ENCODE results near the gene PKD1.
A peak's percentile ranks its signal among the peaks of the same experiment; 100 is the strongest.

PKD1 gene

GRCh38 chr16:2167068-2167638, 31.5 kb upstream of the PKD1 start:
- no peak for DNase-seq

- DNase-seq = no peak
Observed at GRCh38 chr16:2166263-2167067, 30.8 kb upstream of the PKD1 start.

- DNase-seq = no peak
Observed at GRCh38 chr16:2165861-2166260, 30.2 kb upstream of the PKD1 start.

DNA sequence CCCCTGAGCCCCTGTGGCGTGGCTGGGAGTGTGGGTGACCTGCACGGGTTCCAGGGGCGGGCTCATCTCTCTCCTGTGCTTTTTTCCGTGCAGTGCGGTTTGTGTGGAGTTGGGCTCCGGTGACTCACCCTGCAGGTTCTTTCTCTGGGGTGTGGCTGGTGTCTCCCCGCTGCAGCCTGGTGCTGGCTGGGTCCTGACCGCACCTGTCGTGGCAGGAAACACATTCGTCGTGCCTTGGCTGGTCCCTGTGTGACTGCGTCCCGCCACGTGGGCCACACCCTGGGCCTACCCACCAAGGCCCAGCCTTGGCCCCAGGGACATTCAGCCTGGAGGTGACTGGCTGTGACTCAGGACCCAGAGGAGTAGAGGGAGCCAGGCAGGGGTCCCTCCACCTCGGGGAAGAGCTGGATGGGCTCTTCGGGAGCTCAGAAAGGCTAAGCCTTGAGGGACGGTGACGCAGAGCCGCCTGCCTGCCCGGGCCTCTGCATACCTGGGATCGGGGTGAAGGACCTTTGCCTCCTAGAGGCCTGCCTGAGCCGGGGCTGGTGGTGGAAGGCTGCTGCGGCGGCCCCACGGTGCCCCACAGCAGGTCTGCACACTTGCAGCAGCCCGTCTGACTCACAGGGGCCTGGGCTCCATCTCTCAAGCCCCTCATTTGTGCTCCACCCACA, 27.6 kb upstream of the PKD1 start:
- DNase-seq = no peak

- no peak for DNase-seq
Observed at GRCh38 chr16:2162676-2163118, 27.0 kb upstream of the PKD1 start.

- DNase-seq = no peak
Observed at GRCh38 chr16:2161911-2162310, 26.2 kb upstream of the PKD1 start.

DNA sequence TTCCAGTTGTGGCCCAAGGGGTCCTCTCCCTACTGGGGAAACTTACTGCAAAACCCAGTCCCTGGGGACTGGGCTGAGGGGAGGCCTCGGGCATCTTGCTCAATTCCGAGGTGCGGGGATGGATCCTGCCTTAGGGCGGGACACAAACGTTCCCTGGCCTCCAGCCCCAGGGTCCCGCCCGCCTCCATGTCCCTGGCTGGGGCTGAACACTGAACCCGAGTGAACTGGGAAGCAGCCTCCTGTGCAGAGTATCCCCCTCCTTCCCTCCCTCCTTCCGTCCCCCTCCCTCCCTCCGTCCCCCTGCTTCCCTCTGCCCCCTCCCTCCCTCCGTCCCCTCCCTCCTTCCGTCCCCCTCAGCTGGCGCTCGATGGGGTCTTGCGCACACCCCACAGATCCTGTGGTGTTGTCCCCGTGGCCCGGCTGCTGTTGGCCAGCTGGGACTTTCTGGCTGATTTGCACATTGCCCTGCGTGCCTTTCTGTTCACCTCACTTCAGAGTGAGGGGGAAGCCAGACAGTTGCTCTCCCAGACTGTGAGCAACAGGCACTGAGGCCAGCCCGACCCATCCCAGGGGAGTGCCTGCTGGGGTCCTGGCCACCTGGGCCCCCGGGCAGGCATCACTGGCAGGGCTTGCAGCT, 25.3 kb upstream of the PKD1 start:
- no peak for DNase-seq

- no peak for DNase-seq
Observed at GRCh38 chr16:2159175-2159838, 23.6 kb upstream of the PKD1 start.

- no peak for DNase-seq
Observed at GRCh38 chr16:2158262-2158638, 22.6 kb upstream of the PKD1 start.

- no peak for DNase-seq
Observed at GRCh38 chr16:2157480-2158261, 22.0 kb upstream of the PKD1 start.

DNA sequence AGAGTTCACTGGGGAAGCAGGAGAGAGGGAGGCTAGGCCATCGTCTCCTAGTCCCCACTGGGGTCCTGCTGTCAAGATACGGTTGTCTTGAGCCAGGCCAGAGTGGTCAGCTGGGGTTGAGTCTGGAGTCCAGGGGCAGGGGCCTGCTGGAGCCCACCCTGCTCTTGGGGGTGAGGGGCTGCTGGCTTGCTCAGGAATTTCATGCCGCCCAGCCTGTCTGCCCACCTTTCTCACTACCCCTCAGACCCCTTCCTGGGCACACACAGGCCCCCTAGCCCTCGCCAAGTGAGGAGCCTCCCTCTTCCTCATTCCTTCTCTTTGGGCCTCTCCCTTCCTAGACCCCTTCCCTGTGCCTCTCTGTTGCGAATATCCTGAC, 21.1 kb upstream of the PKD1 start:
- no peak for DNase-seq

DNA sequence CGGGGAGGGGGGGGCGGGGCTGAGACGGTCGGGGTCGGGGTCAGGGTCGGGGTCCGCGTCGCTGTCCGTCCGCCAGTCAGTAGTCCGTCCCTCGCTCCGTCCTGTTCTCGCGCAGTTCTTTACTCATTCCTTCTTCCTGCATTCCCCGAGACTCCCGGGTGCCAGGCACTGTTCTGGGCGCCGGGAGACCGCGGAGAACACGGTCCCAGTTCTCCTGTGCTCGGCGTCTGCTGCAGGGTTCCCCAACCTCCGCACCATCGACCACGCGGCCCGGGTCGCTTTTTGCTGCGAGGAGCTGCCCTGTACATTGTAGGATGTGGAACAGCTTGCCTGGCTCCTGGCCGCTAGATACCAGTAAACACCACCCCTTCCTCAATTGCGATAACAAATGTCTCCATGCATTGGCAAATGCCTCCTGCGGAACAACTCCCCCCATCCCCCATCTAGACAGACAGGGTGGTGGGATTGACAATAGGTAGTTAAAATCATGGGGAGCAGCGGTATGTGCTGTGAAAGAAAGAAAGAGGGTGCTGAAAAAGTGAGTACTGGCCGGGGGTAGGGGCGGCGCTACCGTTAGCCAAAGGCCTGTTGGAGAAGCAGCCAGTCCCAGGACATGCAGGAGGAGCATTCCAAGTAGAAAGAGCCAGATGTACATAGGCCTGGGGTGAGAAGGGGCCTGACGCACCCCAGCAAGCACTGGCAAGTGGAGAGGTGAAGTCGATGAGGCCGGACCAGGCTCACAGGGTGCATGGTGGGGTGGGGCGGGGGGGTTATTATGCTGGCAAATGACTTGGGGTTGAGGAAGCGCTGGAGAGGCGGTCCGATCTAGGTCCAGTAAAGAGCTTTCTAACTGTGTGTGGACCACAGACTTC, 20.5 kb upstream of the PKD1 start:
- no peak for DNase-seq

- DNase-seq = peak; percentile 99 to 100 (median 99)
Observed at GRCh38 chr16:2155091-2155950, 19.6 kb upstream of the PKD1 start, which contains the start of gene TRAF7. TSS of gene TRAF7 (plus strand) at chr16:2155782. CDS start at chr16:2163921, 8,139 bp downstream.

DNA sequence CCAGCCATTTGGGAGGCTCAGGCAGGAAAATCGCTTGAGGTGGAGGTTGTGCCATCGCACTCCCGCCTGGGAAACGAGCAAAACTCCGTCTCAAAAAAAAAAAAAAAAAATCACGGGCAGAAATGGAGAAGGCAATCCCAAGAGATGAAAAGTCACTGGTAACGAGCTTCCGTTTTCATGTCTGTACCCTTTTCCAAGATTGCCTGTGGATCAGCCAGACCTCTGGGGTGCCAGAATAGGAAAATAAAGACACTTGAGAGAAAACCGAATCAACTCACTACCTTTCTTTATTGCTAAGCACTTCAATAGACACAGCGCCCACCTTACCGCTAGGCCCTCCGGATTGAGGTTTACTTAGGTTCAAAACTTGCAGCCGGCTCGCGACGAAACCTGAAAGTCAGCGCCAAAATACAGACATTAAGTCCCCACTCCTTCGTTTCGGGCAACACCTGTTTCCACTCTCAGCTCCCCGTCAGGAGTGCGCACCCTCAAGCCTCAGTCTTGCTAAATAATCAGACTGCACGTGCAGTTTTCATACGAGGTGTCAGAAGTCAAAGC, 18.9 kb upstream of the PKD1 start:
- DNase-seq = no peak

- no peak for DNase-seq
Observed at GRCh38 chr16:2152695-2153506, 17.2 kb upstream of the PKD1 start.

- DNase-seq = no peak
Observed at GRCh38 chr16:2151188-2152091, 15.7 kb upstream of the PKD1 start.

DNA sequence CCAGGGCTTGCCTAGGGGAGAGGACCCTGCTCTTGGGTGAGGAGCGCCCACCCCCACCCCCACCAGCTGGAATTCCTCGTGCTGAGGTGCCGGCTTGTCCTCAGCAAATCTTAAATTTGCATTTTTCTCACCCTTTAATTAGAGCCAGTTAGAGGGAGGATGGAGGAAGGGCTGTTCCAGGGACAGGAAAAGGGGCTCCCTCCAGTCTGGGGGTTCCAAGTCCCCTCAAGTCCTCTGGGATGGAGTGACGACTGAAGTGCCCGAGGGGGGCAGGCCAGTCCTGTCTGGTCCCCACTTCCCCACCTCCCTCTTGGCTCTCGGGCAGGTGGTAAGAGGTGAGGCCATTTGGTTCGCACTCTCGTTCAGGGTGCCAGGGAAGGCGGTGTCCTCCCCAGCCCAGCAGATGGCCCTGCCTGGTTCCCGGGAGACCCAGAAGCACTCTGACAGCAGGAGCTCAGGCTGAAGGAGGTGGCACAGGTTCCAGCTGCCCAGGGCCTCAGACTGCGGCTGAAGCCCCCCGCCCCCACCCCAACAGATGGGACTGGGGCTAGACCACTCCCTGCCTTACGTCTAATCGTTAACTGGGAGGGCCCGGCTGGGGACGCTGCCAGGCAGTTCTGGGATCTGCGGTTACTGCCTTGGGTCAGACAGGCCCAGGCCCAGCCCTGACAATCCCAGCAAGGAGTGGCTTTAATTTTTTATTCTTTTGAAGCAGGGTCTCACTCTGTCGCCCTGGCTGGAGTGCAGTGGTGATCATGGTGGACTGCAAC, 14.9 kb upstream of the PKD1 start:
- no peak for DNase-seq
